G401 (cell line): ENCODE results near the gene TTYH2. TPM values are rescaled to one million over a fixed set of nuclear protein-coding genes. Genes with fewer than 3 reads are reported as not detected.
"Not testable (repeated sequence)": the region's sequence is repeated elsewhere in the genome, so short reads cannot be mapped to it uniquely, and the experiment has no call there.

Experiments used
- DNase-seq: peaks from one replicate; pipeline ENCODE4 v3.0.0-alpha.2; 2015; ENCODE audit warnings: low spot score
- in situ Hi-C: cut with HindIII; loops from 2 replicates; pipeline ENCODE4 v1.10.0; 2016; ENCODE audit warnings: low sequenced_read_pairs, mixed read lengths
- total RNA-seq: library from RNA; depleted of rRNA; stranded (reverse); fragments of >200 nt; shearing (Covaris generic); gene quantifications from 2 replicates; pipeline ENCODE4 v1.2.3, GENCODE V29; 2014

The TTYH2 gene
- total RNA-seq, 1 experiment from 2014 or later: 7.6 TPM

DNA sequence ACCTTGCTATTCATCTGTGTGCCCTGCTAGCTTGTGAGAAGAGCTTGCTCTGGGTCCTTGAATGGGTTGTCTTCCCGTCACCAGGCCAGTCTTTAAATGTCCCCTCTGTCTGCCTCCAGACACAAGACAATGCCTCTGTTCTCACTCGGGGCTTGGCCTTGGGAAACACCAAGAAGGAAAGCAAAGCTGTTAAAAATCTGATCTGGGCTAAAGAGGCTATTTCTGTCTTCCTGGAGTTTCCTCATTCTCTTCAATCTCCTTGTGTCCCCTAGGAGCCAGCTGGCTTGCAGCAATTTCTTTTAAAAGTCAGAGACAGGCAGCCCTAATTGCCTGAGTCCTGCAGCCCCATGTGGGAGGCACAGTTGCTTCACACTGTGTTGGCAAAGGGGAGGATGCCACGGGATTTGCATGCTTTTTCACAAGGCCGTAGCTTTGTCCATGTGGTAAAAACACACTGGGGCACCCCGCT is 63.2 kb downstream of the TTYH2 start:
- in situ Hi-C loops: no loop called here
- peak; percentile 34 for DNase-seq

DNA sequence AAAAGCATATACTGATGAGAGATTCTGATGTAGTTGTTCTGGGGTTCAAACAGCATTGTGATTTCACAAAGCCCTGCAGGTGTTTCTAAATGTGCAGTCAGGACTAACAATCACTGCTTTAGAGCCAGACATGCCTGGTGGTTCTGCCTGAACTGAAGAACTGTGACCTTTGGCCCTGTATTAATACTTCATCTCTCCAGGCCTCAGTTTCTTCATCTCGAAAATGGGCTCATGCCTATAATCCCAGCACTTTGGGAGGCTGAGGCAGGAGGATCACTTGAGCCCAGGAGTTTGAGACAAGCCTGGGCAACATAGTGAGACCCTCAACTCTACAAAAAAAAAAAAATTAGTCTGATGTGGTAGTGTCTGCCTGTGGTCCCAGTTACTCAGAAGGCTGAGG is 64.6 kb downstream of the TTYH2 start:
- no peak for DNase-seq
- in situ Hi-C loops: no loop called here

DNA sequence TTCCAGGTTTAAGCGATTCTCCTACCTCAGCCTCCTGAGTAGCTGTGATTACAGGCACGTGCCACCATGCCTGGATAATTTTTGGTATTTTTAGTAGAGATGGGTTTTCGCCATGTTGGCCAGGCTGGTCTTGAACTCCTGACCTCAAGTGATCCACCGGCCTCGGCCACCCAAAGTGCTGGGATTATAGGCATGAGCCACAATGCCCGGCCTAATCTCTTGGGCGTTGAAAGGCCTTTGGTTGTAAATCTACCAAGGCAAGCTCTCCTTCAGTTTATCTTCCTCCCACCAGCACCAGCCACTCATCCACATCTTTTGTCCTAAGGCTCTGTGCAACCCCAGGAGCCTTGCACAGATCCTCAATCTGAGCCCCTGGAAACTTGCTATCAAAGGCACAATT is 66.2 kb downstream of the TTYH2 start:
- in situ Hi-C loops, DNase-seq: not testable (repeated sequence)

DNA sequence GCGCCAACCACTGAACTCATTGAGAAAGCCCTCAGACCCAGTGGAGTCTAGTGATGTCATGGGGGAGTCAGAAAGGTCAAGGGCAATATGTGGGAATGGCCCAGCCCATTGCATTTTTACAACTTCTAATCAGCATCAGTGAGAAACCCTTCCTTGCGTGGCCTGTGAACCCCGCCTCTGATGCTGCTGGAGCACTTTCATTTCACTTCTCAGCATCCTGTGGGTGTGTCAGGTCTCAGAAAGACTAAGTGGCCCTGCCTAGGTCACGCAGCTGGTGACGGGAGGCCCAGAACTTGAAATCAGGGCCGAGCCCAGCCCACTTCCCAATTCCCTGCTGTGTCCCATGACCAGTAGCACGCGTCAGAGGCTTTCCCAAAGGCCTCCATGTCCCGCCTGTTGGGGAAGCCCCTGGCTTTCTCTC is 66.7 kb downstream of the TTYH2 start:
- in situ Hi-C loops: no loop called here

DNA sequence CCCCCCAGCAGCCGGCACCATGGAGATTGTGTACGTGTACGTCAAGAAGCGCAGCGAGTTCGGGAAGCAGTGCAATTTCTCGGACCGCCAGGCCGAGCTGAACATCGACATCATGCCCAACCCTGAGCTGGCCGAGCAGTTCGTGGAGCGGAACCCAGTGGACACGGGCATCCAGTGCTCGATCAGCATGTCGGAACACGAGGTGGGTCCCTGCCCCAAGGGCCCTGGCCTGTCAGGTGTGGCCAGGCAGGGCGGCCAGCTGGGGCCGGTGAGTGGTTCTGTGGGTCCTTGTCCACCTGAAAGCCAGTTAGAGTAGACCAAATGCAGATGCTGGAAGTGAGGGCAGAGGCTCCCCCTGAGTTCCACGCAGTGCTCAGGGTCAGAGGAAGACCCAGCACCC is 68.4 kb downstream of the TTYH2 start:
- DNase-seq: no peak
- in situ Hi-C loops: no loop called here

More for the DNA sequence above, 66.7 kb downstream of the TTYH2 start:
- no peak for DNase-seq

DNA sequence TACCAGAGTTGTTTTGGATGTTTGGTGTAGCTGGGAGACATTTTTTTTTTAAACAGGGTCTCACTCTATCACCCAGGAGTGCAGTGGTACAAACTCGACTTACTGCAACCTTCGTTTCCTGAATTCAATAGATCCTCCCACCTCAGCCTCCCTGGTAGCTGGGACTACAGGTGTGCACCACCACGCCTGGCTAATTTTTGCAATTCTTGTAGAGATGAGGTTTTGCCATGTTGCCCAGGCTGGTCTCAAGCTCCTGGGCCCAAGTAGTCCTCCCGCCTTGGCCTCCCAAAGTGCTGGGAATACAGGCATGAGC is 68.9 kb downstream of the TTYH2 start:
- DNase-seq, in situ Hi-C loops: not testable (repeated sequence)

DNA sequence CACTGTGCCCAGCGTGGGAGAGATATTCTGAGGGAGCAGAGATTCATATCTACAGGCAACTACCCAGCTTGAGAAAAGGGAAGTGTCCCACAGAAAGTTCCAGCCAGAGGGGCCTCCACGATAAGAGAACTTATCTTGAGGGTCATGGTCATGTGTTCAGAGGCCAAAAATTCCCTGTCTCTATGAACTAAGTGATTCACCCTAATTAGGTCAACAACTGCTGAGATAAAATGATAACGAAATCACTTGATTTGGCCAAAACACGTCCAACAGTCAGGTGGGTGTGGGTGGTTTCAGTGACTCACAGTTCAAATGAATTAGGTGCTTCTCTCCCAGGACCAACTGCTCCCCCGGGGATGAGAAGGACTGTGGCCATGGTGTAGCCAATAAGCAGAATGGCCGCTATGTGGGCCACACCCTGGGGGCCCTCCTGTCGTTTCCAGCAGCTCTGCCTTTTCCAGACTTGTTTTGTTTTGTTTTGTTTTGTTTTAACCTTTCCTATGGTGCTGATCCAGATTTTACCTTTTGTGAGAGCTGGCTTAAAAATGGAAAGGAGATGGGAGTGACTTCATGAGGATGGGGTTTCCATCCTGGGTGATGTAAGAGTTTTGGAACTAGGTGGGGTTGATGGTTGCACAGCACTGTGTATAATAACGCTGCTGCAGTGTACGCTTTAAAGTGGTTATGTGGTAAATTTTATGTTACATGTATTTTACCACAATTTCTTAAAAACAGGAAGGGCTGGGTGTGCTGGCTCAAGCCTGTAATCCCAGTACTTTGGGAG is 69.4 kb downstream of the TTYH2 start:
- in situ Hi-C loops: no loop called here

DNA sequence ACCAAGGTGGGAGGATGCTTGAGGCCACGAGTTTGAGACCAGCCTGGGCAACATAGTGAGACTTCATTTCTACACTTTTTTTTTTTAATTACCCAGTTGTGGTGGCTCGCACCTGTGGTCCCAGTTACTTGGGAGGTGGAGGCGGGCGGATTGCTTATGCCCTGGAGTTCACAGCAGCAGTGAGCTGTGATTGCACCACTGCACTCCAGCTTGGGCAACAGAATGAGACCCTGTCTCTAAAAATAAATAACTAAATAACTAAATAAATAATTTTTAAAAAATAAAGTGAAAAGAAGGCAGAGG is 70.0 kb downstream of the TTYH2 start:
- in situ Hi-C loops: no loop called here
- no peak for DNase-seq

More for the DNA sequence above, 69.4 kb downstream of the TTYH2 start:
- no peak for DNase-seq

DNA sequence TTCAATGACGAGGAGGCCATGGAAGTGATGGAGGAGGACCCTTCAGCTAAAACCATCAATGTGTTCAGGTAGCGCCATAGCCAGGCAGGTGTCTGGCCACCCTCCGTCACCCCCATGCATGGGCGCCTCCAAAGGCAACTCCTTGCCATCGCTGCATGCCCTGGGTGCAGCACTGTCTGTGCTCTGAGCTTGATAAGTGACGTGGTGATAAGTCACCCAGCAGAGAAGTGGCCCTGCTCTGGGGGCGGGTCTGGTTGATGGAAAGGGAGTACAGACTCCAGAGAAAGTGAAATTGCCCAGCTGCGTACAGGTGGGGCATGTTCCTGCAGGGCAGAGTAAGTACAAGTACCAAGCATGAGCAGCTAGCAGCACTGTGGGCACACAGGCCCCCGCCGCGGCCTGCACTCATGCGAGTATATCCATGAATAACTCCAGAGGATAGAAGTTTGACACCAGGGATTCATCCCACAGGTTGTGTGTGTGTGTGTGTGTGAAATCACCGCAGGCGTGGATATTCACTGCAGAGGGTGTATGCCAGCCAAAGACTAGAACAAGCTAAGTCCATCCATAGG is 73.7 kb downstream of the TTYH2 start:
- DNase-seq: no peak
- in situ Hi-C loops: no loop called here

DNA sequence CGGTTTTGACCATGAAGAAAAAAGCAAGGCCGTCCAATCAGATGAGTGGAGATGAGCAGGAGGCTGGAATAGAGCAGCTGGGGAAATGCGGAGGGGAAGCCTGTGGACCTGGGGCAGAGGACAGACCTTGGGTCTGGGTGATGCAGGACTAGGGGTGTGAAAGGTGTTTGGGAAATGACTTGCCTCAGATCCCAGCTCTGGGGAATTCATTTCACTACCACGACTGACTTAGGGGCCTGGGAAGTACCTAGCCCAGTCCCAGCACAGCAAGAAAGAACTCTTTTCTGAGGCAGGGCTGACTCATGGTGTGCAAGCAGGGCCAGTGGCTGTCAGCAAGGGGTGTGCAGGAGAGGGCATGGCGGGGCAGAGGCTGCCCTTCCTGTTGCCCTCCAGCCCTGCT is 75.4 kb downstream of the TTYH2 start:
- in situ Hi-C loops: no loop called here
- no peak for DNase-seq

DNA sequence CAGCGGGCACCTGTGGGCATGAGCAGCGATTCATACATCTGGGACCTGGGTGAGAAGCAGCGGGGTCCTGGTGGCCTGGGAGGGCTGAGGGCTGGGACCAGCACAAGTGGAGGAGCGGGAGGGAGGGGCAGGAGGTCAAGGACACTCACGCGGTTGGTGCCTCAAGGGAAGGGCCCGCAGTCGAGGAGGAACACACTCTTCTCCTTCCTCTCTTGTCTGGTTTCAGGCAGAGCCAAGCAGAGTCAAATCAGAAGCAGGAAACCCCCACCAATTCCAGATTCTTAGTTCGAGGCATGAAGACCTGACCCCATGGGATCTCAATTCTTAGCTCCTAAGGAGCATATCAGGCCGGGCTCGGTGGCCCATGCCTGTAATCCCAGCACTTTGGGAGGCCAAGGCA is 76.3 kb downstream of the TTYH2 start:
- no peak for DNase-seq
- in situ Hi-C loops: loop anchor here (10.0 kb wide), 1 partner anchor 55 kb away; no protein-coding TSS in a partner anchor

DNA sequence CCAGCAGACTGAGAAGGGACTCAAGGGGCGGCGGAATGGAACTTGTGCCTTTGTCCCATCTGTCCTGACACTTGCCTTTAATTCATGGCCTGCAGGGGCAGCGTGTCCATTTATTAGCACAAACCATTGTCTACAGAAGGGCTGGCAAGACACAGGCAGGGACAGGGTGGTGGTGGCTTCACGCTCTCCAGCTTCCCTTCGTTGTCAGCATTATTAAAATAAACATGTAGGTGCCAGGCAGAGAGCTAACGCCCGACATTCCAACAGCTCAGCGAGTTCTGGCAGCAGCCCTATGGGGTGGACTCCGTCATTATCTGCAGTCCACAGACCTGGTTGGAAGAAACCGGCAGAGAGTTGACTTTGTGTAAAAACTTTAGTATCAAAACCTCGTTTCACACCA is 77.0 kb downstream of the TTYH2 start:
- in situ Hi-C loops: loop anchor here (10.0 kb wide), 1 partner anchor 54 kb away; no protein-coding TSS in a partner anchor

DNA sequence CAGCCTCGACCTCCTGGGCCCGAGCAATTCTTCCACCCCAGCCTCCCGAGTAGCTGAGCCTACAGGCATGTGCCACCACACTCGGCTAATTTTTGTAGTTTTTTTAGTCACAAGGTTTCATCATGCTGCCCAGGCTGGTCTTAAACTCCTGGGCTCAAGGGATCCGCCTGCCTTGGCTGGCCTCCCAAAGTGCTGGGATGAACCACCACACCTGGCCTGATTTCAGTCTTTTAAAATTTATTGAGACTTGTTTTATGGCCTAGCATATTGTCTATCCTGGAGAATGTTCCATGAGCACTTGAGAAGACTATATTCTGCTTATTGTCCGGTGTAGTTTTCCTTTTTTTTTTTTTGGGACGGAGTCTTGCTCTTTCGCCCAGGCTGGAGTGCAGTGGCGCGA is 79.1 kb downstream of the TTYH2 start:
- in situ Hi-C loops: loop anchor here (10.0 kb wide), 1 partner anchor 52 kb away; no protein-coding TSS in a partner anchor
- DNase-seq: no peak

More for the DNA sequence above, 77.0 kb downstream of the TTYH2 start:
- no peak for DNase-seq

DNA sequence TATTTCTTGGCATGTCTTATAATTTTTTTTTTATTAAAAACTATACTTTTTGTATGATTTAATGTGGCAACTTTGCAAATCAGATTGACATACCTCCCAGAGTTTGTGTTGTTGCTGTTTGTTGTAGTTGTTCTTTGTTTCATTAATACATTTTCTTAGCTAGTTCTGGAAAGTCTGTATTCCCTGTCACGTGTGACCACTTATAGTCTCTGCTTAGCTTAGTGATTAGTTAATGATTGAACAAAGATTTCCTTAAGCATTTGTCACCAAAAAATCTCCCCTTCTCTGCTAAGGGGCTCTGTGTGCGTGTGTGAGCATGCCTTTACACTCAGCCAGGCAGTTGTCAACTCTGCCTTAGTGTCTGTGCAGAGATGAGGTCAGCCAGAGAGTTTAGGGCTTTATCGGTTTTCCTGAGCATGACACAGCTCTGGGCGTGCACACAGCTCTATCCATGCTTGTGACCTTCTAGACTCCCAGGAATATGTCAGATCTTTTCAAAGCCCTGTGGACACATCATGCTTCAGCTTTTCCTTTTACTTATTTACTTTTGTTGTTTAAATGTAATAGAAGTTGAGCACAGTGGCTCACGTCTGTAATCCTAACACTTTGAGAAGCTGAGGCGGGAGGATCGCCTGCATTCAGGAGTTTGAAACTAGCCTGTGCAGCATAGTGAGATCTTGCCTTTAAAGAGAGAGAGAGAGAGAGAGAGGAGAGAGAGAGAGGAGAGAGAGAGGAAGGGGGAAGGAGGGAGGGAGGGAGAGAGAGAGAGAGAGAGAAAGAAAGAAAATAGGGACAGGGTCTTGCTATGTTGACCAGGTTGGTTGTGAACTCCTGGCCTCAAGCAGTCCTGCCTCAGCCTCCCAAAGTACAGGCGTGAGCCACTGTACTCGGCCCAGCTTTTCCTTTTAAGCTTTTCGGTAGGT is 82.5 kb downstream of the TTYH2 start:
- in situ Hi-C loops: loop anchor here (10.0 kb wide), 1 partner anchor 49 kb away; no protein-coding TSS in a partner anchor

DNA sequence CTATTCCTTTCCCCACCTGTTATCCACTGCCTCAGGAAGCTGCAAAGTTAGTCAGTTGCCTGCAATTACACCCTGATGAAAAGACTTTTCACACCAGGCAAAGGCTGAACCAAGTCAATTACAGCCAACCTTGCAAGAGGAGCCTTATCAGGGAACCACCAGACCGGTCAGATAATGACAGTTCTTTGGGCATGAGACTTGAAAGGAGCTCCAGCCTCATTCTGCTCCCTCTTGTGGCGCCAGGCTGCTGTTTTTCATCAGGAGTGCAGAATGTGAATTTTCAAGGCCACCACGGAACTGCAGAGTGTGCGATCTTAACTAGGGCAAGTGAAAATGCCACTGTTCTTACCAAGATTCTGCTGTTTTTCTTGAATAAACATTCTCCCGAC is 83.2 kb downstream of the TTYH2 start:
- in situ Hi-C loops: loop anchor here (10.0 kb wide), 1 partner anchor 48 kb away; no protein-coding TSS in a partner anchor
- DNase-seq: peak; percentile 77

More for the DNA sequence above, 82.5 kb downstream of the TTYH2 start:
- no peak for DNase-seq

DNA sequence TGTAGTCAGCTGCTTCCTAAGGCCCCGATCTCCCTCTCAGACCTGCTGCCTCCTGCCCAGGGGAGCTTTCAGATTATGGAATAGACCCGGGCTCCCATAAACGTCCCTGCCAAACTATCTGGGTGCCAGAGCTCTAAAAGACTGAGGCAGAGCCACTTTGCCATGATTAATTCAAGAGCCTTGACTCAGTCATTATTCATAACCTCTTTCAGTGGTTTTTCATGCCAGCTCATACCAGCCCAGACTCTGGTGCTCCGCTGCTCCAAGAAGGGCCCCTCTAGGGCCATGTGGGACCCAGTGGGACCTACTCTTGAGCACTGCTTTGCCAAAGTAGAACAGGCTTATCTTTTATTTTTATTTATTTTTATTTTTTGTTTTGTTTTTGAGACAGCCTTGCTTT is 84.6 kb downstream of the TTYH2 start:
- no peak for DNase-seq
- in situ Hi-C loops: loop anchor here (10.0 kb wide), 1 partner anchor 47 kb away; no protein-coding TSS in a partner anchor

DNA sequence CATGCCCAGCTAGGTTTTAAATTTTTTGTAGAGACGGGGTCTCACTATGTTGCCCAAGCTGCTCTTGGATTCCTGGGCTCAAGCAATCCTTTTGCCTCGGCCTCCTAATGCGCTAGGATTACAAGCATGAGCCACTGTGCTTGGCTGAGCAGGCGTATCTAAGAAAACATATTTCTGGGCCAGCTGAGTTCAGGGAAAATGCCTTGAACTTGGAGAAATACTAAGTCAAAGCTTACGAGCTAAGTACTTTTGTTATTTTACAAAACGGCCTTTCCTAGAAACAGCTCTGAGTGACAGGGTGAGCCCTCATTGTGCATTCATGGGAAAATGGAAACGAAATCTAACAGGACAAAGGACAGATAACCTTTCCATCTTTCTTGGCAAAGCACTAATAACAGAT is 85.4 kb downstream of the TTYH2 start:
- no peak for DNase-seq
- in situ Hi-C loops: loop anchor here (10.0 kb wide), 1 partner anchor 46 kb away; no protein-coding TSS in a partner anchor

DNA sequence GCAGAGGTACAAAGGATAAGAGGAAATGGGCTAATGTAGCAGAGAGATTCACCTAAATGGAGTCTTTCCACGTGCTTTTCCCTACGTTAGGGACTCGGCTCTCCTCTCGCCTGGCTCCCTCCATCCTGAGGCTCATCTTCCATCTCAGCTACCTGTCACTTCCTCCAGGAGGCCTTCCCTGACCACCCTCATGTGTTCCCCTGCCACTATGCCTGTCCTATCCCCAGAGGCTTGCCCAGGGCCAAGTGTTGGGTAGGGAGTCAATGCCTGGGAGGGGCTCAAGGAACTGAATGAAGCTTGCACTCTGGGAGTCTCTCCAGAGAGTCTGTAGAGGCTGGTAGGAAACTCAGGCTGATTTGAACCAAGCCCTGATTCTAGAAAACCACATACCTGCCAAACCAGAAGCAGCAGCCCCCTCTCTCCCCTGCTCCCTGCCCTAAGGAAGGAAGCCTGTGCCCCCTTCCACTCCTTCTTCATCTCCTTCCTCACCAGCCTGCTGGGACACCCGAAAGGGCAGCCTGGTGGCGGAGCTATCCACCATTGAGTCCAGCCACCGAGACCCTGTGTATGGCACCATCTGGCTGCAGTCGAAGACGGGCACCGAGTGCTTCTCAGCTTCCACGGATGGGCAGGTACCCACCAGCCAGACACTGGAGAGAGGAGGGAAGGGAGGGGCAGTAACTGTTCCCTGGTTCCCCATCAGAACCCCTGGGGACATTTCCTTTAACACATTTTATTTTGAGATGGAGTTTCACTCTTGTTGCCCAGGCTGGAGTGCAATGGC is 86.0 kb downstream of the TTYH2 start:
- no peak for DNase-seq
- in situ Hi-C loops: loop anchor here (10.0 kb wide), 1 partner anchor 45 kb away; no protein-coding TSS in a partner anchor

DNA sequence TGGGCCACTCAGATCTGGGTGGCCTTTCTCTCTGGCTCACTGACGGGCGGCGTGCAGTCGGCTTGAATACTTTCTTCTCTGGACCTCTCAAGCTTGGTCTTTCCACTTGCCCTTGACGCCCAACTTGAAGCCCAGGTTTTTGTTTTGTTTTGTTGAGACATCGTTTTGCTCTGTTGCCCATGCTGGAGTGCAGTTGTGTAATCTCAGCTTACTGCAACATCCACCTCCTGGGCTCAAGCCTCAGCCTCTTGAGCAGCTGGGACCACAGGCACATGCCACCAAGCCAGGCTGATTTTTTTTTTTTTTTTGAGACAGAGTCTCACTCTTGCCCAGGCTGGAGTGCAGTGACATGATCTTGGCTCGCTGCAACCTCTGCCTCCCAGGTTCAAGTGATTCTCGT is 89.9 kb downstream of the TTYH2 start:
- no peak for DNase-seq
- in situ Hi-C loops: no loop called here
